Tibial artery (tissue), 4 donors: Measurements from ENCODE around the gene SECISBP2L.

ENCODE experiments used
- DNase-seq, 2 donors: peaks; one replicate each; pipeline ENCODE4 v3.0.0-alpha.2; 2019
- H3K27ac ChIP-seq, 2 donors: fragments of 200-600 bp; sonication (generic) in 1 of 2; 1 replicate in 1 of 2; 2 replicates in 1 of 2; pipeline ENCODE4 v1.5.1; 2018 to 2019; ENCODE audit warnings: mild to moderate bottlenecking in 1 of 2
- H3K27me3 ChIP-seq, 2 donors: fragments of 200-600 bp; sonication (generic) in 1 of 2; one replicate each; pipeline versions ENCODE4 v1.5.1 to v1.6.0; 2016 to 2019
- H3K36me3 ChIP-seq, 3 donors: fragments of 200-600 bp; sonication (generic) in 2 of 3; one replicate each; pipeline ENCODE4 v1.5.1; 2016 to 2019; ENCODE audit warnings: mild to moderate bottlenecking in 2 of 3
- H3K4me1 ChIP-seq, 4 donors: fragments of 200-600 bp; sonication (generic) in 2 of 4; 1 replicate in 3 of 4; 2 replicates in 1 of 4; pipeline ENCODE4 v1.5.1; 2016 to 2019
- H3K4me3 ChIP-seq, 2 donors: fragments of 200-600 bp; sonication (generic) in 1 of 2; 1 replicate in 1 of 2; 2 replicates in 1 of 2; pipeline ENCODE4 v1.5.1; 2018 to 2019; ENCODE audit warnings: mild to moderate bottlenecking in 2 of 2
- H3K9me3 ChIP-seq, 3 donors: fragments of 200-600 bp; sonication (generic) in 1 of 3; one replicate each; pipeline ENCODE4 v1.5.1; 2016 to 2019
- intact Hi-C: fragments of 100-400 bp; cut with DNase I; formaldehyde crosslinking; loops from one replicate; pipeline ENCODE4 v1.15.0; 2023; ENCODE audit warnings: low total_unique reads
- TF ChIP-seq, protein P1 (sequence below), 2 experiments: fragments of 200-600 bp in 1 of 2; fragments of 450-650 bp in 1 of 2; IDR thresholded peaks; one replicate each; pipeline ENCODE4 v1.5.1; 2017 to 2019; ENCODE audit warnings: antibody characterized with exemption in 2 of 2, mild to moderate bottlenecking in 1 of 2, moderate library complexity in 1 of 2

Gene SECISBP2L

DNA sequence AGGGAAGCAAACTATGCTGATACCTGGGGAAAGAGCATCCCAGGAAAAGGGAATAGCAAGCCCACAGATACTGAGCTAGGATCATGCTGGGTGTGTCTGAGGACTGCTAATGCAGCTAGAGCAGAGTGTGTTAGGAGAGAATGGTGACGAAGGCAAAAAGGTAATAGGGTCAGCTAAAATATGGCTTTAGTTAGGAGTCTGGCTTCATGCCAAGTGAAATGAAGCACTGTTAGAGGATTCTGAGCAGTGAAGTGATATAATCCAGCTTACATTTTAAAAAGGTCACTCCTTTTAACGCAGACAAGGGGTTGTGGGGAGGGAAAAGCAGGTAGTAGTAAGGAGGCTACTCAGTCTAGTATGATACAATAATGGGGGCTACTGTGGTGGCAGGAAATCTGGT lies 30.4 kb downstream of the SECISBP2L start:
- no peaks in the 10 kb centered on the region for H3K4me1 ChIP-seq
- no peaks in the 10 kb centered on the region for H3K27me3 ChIP-seq
- H3K36me3 ChIP-seq, result peaks cover 57 to 66% (median 64%) of the 10 kb centered on the region in 3 donors
- intact Hi-C loops, result no loop called here
- TF ChIP-seq, protein P1, sequence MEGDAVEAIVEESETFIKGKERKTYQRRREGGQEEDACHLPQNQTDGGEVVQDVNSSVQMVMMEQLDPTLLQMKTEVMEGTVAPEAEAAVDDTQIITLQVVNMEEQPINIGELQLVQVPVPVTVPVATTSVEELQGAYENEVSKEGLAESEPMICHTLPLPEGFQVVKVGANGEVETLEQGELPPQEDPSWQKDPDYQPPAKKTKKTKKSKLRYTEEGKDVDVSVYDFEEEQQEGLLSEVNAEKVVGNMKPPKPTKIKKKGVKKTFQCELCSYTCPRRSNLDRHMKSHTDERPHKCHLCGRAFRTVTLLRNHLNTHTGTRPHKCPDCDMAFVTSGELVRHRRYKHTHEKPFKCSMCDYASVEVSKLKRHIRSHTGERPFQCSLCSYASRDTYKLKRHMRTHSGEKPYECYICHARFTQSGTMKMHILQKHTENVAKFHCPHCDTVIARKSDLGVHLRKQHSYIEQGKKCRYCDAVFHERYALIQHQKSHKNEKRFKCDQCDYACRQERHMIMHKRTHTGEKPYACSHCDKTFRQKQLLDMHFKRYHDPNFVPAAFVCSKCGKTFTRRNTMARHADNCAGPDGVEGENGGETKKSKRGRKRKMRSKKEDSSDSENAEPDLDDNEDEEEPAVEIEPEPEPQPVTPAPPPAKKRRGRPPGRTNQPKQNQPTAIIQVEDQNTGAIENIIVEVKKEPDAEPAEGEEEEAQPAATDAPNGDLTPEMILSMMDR (IDR thresholded peaks at IDR 0.05), result no peak
- no peaks in the 10 kb centered on the region for H3K9me3 ChIP-seq
- no peak overlapping the region for H3K4me3 ChIP-seq
- H3K27ac ChIP-seq, result no peak overlapping the region
- no peak for DNase-seq

DNA sequence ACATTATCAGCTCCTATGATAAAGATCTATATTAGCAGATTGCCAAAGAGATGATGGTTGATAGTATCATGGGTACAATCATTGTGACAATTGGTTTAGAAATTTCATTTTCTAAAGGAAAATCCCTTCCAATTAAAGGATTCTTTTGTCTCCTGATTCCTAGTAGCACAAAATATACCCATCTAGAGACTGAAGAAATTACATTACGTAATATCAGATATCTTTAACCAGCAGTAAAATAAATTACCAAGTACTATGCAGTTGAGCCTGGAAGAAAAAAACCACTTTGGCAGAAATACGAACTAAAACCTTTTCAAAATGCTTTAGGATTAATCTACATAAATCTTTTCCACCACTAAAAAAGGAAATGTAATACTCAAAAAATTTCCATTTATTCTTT lies 46.9 kb downstream of the SECISBP2L start:
- TF ChIP-seq, protein P1 (IDR thresholded peaks at IDR 0.05), result no peak
- peaks cover 31 to 62% (median 44%) of the 10 kb centered on the region in 3 donors for H3K36me3 ChIP-seq
- H3K27me3 ChIP-seq, result no peaks in the 10 kb centered on the region

DNA sequence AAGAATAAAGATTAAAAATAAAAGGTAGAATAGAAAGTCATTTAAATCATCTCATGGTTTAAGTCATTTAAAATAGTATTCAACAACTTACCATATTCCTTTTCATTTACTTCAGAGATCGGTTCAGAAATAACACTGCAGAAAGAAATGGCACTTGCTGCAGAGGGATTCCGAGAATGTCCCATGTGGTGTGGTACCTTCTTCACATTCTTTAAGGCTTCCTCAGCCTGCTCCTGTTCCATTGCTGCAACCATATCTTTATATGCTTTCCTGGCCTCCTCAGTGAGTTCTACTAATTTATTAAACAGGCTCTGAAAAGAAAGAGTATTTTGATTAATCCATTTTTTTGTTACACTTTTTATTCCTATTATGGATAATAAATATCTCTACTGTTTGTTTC lies 50.0 kb downstream of the SECISBP2L start:
- Histone ChIP-seq H3K4me1 (no peaks in the 10 kb centered on the region), H3K27me3 (no peaks in the 10 kb centered on the region), H3K4me3 (no peak overlapping the region), H3K9me3 (no peaks in the 10 kb centered on the region), H3K27ac (no peak overlapping the region), H3K36me3 (peaks cover 48 to 84% (median 60%) of the 10 kb centered on the region in 3 donors)
- no peak for DNase-seq
- TF ChIP-seq, protein P1 (IDR thresholded peaks at IDR 0.05), result no peak
- intact Hi-C loops, result no loop called here

More for the DNA sequence above, 46.9 kb downstream of the SECISBP2L start:
- Histone ChIP-seq H3K4me1 (no peaks in the 10 kb centered on the region), H3K9me3 (no peaks in the 10 kb centered on the region), H3K4me3 (no peak overlapping the region), H3K27ac (no peak overlapping the region)
- no peak for DNase-seq
- intact Hi-C loops, result no loop called here

DNA sequence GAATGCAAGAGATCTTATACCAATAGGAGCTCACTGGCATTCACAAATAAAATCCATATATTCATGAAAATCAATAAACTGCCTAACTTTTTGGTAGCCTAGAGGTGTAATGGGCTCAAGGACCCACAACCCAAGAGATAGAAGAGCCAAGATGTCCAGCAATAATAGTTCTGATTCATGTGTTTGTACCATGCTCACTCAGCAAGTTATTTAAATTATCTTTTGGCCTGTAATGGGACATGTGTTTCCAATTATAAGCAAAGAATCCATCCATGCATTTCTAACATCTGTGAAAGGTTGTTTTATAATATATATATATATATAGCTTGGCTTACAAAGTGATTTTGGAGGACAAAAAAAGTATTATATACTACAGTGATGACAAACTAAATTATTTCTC lies 52.9 kb downstream of the SECISBP2L start:
- TF ChIP-seq, protein P1 (IDR thresholded peaks at IDR 0.05), result no peak
- intact Hi-C loops, result no loop called here
- Histone ChIP-seq H3K27me3 (no peaks in the 10 kb centered on the region), H3K36me3 (peaks cover 38 to 72% (median 46%) of the 10 kb centered on the region in 3 donors), H3K4me1 (peaks cover 0 to 5% (median 2%) of the 10 kb centered on the region in 4 donors), H3K27ac (no peak overlapping the region), H3K9me3 (no peaks in the 10 kb centered on the region), H3K4me3 (no peak overlapping the region)
- DNase-seq, result no peak

- peaks cover 0 to 5% (median 2%) of the 10 kb centered on the region in 4 donors for H3K4me1 ChIP-seq
- no peaks in the 10 kb centered on the region for H3K9me3 ChIP-seq
- no peak for DNase-seq
- H3K4me3 ChIP-seq, result no peak overlapping the region
- H3K27me3 ChIP-seq, result no peaks in the 10 kb centered on the region
- H3K27ac ChIP-seq, result no peak overlapping the region
- peaks cover 30 to 73% (median 42%) of the 10 kb centered on the region in 3 donors for H3K36me3 ChIP-seq
- TF ChIP-seq, protein P1 (IDR thresholded peaks at IDR 0.05), result no peak
- intact Hi-C loops, result no loop called here
These were observed 53.7 kb downstream of the SECISBP2L start for GRCh38 chr15:48992545-48992944.

DNA sequence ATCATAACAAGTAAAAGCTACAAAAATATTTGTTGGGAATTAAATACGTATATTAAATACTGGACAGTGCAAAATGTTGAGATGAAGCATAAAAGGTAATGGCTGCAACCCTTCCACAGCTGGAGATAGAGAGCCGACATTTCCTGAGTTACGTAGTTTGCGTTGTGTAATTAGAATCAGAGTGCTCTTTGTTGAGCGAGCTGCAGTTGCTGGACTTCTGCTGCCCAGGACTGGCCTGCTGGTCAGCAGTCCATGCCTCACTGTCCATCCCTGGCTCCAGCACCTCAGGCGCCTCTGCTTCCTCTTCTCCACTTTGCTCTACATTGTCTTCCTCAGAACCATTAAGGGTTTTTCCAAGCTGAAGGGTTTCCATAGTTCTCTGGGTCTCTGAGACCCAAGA lies 54.1 kb downstream of the SECISBP2L start:
- Histone ChIP-seq H3K27ac (no peak overlapping the region), H3K9me3 (no peaks in the 10 kb centered on the region), H3K4me3 (no peak overlapping the region), H3K36me3 (peaks cover 26 to 68% (median 38%) of the 10 kb centered on the region in 3 donors), H3K27me3 (no peaks in the 10 kb centered on the region), H3K4me1 (peaks cover 0 to 5% (median 2%) of the 10 kb centered on the region in 4 donors)
- TF ChIP-seq, protein P1 (IDR thresholded peaks at IDR 0.05), result no peak
- DNase-seq, result no peak
- intact Hi-C loops, result no loop called here
